GM12878 (cell line): ENCODE measurements around the gene PHOX2B. TPM values are rescaled to one million over a fixed set of nuclear protein-coding genes. Genes with fewer than 3 reads are reported as not detected.

Source experiments
- ATAC-seq: fragments of 200-7000 bp; cut with Tn5 transposase; 3 replicates; pipeline ENCODE4 v1.9.1; 2020; ENCODE audit warnings: mild to moderate bottlenecking, moderate library complexity
- BruUV-seq: library from RNA; stranded (reverse); fragments of 400-500 nt; replicated peaks from 2 replicates; lab custom pipeline; 2021; lab: Mats Ljungman, UMichigan
- CTCF ChIA-PET: fragments of 300-600 bp; sonication (Branson Sonifier 250); formaldehyde crosslinking; extraction: SDS; loops from one replicate; lab custom pipeline; 2021; ENCODE audit warnings: inconsistent platforms; lab: Yijun Ruan, JAX
- POLR2A ChIA-PET: fragments of 350-600 bp; formaldehyde crosslinking; extraction: SDS; loops from one replicate; lab custom pipeline; 2021; ENCODE audit warnings: inconsistent platforms; lab: Charles Lee
- RAD21 ChIA-PET: fragments of 300-600 bp; sonication (Branson Sonifier 250); formaldehyde crosslinking; loops from one replicate; lab custom pipeline; 2023; ENCODE audit warnings: antibody characterized with exemption; ENCODE audit not compliant: unreplicated experiment; lab: Charles Lee
- SMC1A ChIA-PET: fragments of 300-600 bp; sonication (Branson Sonifier 250); formaldehyde crosslinking; loops from one replicate; lab custom pipeline; 2023; ENCODE audit not compliant: unreplicated experiment, uncharacterized antibody; lab: Charles Lee
- DNase-seq: peaks from one replicate; pipeline ENCODE4 v3.0.0-alpha.2; 2011; ENCODE audit warnings: low read depth, low spot score
- FAIRE-seq: peaks from 3 replicates; lab custom pipeline; 2011; peaks lifted over from hg19 to GRCh38; lab: Jason Lieb, UNC
- H2AFZ ChIP-seq: 2 replicates; pipeline ENCODE4 v1.6.0; 2011; ENCODE audit warnings: low read depth, low read length, control low read depth; ENCODE audit not compliant: control insufficient read depth
- H3K27ac ChIP-seq: 2 replicates; pipeline ENCODE4 v1.5.1; 2011; ENCODE audit warnings: control low read depth; ENCODE audit not compliant: control insufficient read depth, insufficient read depth
- H3K27me3 ChIP-seq, 2 experiments: replicated peaks in 1 of 2; 2 replicates each; pipeline versions ENCODE4 v1.6.0 to v1.6.1; 2011; ENCODE audit warnings: low read length in 1 of 2; ENCODE audit not compliant: control insufficient read depth in 2 of 2, insufficient read depth in 2 of 2
- H3K36me3 ChIP-seq, 2 experiments: 2 replicates each; pipeline ENCODE4 v1.5.1; 2011; ENCODE audit warnings: low read length in 1 of 2; ENCODE audit not compliant: control insufficient read depth in 2 of 2, insufficient read depth in 2 of 2
- H3K4me1 ChIP-seq: 2 replicates; pipeline ENCODE4 v1.6.1; 2011; ENCODE audit warnings: mild to moderate bottlenecking, low read length, moderate library complexity, mixed read lengths; ENCODE audit not compliant: control insufficient read depth, insufficient read depth
- H3K4me2 ChIP-seq: 2 replicates; pipeline ENCODE4 v1.6.0; 2011; ENCODE audit warnings: control low read depth; ENCODE audit not compliant: control insufficient read depth, insufficient read depth
- H3K4me3 ChIP-seq: fragments of 200-600 bp; sonication (generic); 2 replicates; pipeline ENCODE4 v1.5.1; 2016
- H3K79me2 ChIP-seq: 2 replicates; pipeline ENCODE4 v1.6.0; 2011; ENCODE audit warnings: low read length; ENCODE audit not compliant: control insufficient read depth, insufficient read depth
- H3K9ac ChIP-seq: 2 replicates; pipeline ENCODE4 v1.8.0; 2011; ENCODE audit warnings: low read length, control low read depth, mixed read lengths; ENCODE audit not compliant: control insufficient read depth, insufficient read depth
- H3K9me3 ChIP-seq: replicated peaks from 3 replicates; pipeline ENCODE4 v1.5.1; 2011; ENCODE audit warnings: mild to moderate bottlenecking, low read length; ENCODE audit not compliant: control insufficient read depth, insufficient read depth
- H4K20me1 ChIP-seq: 2 replicates; pipeline ENCODE4 v1.6.0; 2011; ENCODE audit not compliant: control insufficient read depth, insufficient read depth
- CHD4 ChIP-seq: fragments of 200-600 bp; sonication (generic); IDR thresholded peaks from 2 replicates; pipeline ENCODE4 v1.6.1; 2016; ENCODE audit warnings: mild to moderate bottlenecking
- MAX ChIP-seq: IDR thresholded peaks from 2 replicates; pipeline ENCODE4 v1.6.1; 2012; ENCODE audit warnings: low read depth, low read length, improper control_type of control experiment
- MYC ChIP-seq: IDR thresholded peaks from 2 replicates; pipeline ENCODE4 v1.6.1; 2011; ENCODE audit warnings: mild to moderate bottlenecking, low read length, moderate library complexity, inconsistent platforms; ENCODE audit not compliant: insufficient read depth, insufficient replicate concordance, insufficient read length, severe bottlenecking
- PKNOX1 ChIP-seq: fragments of 450-650 bp; IDR thresholded peaks from 2 replicates; pipeline ENCODE4 v1.6.1; 2016; ENCODE audit warnings: mild to moderate bottlenecking
- POLR2AphosphoS2 ChIP-seq: IDR thresholded peaks from 2 replicates; pipeline ENCODE4 v1.6.1; 2011; ENCODE audit warnings: low read depth, mild to moderate bottlenecking, low read length, improper control_type of control experiment, moderate library complexity
- STAT3 ChIP-seq: IDR thresholded peaks from 2 replicates; pipeline ENCODE4 v1.6.1; 2011; ENCODE audit warnings: low read depth, low read length, improper control_type of control experiment
- YY1 ChIP-seq: IDR thresholded peaks from 2 replicates; pipeline ENCODE4 v1.6.1; 2011; ENCODE audit warnings: low read depth, mild to moderate bottlenecking, low read length
- WGBS: methylation state at CpG from one replicate; pipeline ENCODE4 v1.1.6; 2016; ENCODE audit warnings: low lambda C conversion rate; ENCODE audit not compliant: insufficient replicate concordance, insufficient coverage; ENCODE audit errors: missing lambda C conversion rate; 5-methylcytosine and 5-hydroxymethylcytosine counted together
- in situ Hi-C: fragments of 300-500 bp; cut with MboI; formaldehyde crosslinking; loops from 9 replicates; pipeline ENCODE4 v1.14.3; 2018; ENCODE audit warnings: mixed read lengths
- intact Hi-C: fragments of 100-400 bp; cut with micrococcal nuclease; formaldehyde crosslinking; loops from one replicate; pipeline ENCODE4 v1.14.2; 2022; ENCODE audit not compliant: unreplicated experiment
- polyA plus RNA-seq, 11 experiments: library from polyadenylated mRNA; depleted of rRNA in 4 of 11; unstranded in 6 of 11; stranded (reverse) in 5 of 11; fragments of >200 nt; fragmentation: Nextera tagmentation in 4 of 11; fragmentation: Illumina TruSeq in 1 of 11; extraction: Ambion mirVana in 4 of 11; extraction: Trizol in 1 of 11; gene quantifications; 1 replicate in 1 of 11; 2 replicates in 10 of 11; pipeline versions ENCODE4 v1.2.1 to v1.2.3, GENCODE V29; 2011 to 2016; ENCODE audit warnings: inconsistent platforms in 2 of 11, missing spikeins in 2 of 11, low read depth in 1 of 11
- total RNA-seq, 4 experiments: library from RNA; depleted of rRNA in 3 of 4; stranded (reverse); fragments of >200 nt in 3 of 4; fragmentation: Illumina TruSeq in 1 of 4; extraction: Trizol in 1 of 4; gene quantifications; 2 replicates each; pipeline versions ENCODE4 v1.2.1 to v1.2.3, GENCODE V29; 2013 to 2021
- TF ChIP-seq, protein P1 (sequence below), 3 experiments: IDR thresholded peaks in 2 of 3; conservative IDR thresholded peaks in 1 of 3; 2 replicates each; pipeline ENCODE4 v1.5.1; 2011; ENCODE audit warnings: low read depth in 3 of 3, low read length in 3 of 3, mild to moderate bottlenecking in 3 of 3, control low read depth in 2 of 3, moderate library complexity in 2 of 3, inconsistent platforms in 1 of 3, mixed read lengths in 1 of 3; ENCODE audit not compliant: control insufficient read depth in 2 of 3, insufficient read depth in 1 of 3; ENCODE audit errors: extremely low read depth in 1 of 3
- TF ChIP-seq, protein P2 (sequence below): IDR thresholded peaks from 2 replicates; pipeline ENCODE4 v1.6.1; 2012; ENCODE audit warnings: low read depth, low read length, improper control_type of control experiment
- TF ChIP-seq, protein P3 (sequence below): IDR thresholded peaks from 2 replicates; pipeline ENCODE4 v1.6.1; 2011; ENCODE audit warnings: low read depth, mild to moderate bottlenecking, low read length, moderate library complexity, borderline replicate concordance; ENCODE audit errors: extremely low read depth

The PHOX2B gene
- total and polyA plus RNA-seq, 10 of the 15 experiments (the other 5 are each of a cell fraction or from before 2014, with no cell fraction given): not detected

GRCh38 chr4:41791557-41791956 is 43.0 kb upstream of the PHOX2B start:
- no peaks in the 10 kb centered on the region for H3K4me1 ChIP-seq
- FAIRE-seq: no peak
- H3K36me3 ChIP-seq: no peaks in the 10 kb centered on the region
- TF ChIP-seq, protein P1, sequence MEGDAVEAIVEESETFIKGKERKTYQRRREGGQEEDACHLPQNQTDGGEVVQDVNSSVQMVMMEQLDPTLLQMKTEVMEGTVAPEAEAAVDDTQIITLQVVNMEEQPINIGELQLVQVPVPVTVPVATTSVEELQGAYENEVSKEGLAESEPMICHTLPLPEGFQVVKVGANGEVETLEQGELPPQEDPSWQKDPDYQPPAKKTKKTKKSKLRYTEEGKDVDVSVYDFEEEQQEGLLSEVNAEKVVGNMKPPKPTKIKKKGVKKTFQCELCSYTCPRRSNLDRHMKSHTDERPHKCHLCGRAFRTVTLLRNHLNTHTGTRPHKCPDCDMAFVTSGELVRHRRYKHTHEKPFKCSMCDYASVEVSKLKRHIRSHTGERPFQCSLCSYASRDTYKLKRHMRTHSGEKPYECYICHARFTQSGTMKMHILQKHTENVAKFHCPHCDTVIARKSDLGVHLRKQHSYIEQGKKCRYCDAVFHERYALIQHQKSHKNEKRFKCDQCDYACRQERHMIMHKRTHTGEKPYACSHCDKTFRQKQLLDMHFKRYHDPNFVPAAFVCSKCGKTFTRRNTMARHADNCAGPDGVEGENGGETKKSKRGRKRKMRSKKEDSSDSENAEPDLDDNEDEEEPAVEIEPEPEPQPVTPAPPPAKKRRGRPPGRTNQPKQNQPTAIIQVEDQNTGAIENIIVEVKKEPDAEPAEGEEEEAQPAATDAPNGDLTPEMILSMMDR (IDR thresholded peaks at IDR 0.05 in 2 of 3, conservative IDR thresholded peaks at IDR 0.05 in 1 of 3; ENCODE audit: control insufficient read depth in 2 of 3, extremely low read depth in 1 of 3, insufficient read depth in 1 of 3, low read depth in 3 of 3, low read length in 3 of 3): peak; percentile 2 to 9 (median 5); a peak in 1 of 6 replicates
- TF ChIP-seq YY1: no peak
- ChIA-PET SMC1A (no interaction called here), CTCF (interaction anchor here (0.6 kb wide), 1 partner anchor 92 kb away, joined by 3 read pairs; no protein-coding TSS in a partner anchor), POLR2A (no interaction called here), RAD21 (no interaction called here)
- no peaks in the 10 kb centered on the region for H3K9me3 ChIP-seq
- no peaks in the 10 kb centered on the region for H3K79me2 ChIP-seq
- H2AFZ ChIP-seq: no peak overlapping the region
- no peak for DNase-seq
- intact Hi-C loops (no loop called here), in situ Hi-C loops (no loop called here)
- H3K9ac ChIP-seq: no peak overlapping the region
- WGBS: 27% methylated on average over 2 of the region's 2 CpGs
- no peaks in the 10 kb centered on the region for H4K20me1 ChIP-seq
- ATAC-seq: no peak
- H3K27ac ChIP-seq: no peak overlapping the region
- no TSS peak for BruUV-seq
- H3K4me3 ChIP-seq: no peak overlapping the region
- no peak overlapping the region for H3K4me2 ChIP-seq
- peaks cover 0 to 2% of the 10 kb centered on the region in 2 experiments; a peak in 1 of 4 replicates for H3K27me3 ChIP-seq

DNA sequence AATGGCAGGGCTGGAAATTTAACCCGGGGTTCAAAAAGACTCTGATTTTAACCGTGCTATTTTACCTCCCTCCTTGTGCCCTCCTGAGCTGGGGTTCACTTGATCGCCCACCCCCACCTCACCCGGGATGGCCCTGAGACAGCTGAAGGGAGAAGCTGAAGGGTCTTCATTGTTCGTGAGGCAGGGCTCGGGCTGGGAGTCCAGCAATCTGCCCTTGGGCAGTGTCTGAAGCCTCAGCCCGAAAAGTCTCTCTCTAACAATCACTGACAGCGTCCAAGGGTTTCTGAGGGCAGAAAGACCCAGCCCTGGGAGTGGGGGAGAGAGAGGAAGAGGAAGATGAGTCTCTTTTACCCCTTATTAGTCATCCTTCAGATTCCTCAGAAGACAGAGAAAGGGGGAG is 39.4 kb upstream of the PHOX2B start:
- CTCF ChIA-PET: no interaction called here
- no peaks in the 10 kb centered on the region for H3K27me3 ChIP-seq
- H3K79me2 ChIP-seq: no peaks in the 10 kb centered on the region
- SMC1A ChIA-PET: no interaction called here
- intact Hi-C loops: no loop called here
- in situ Hi-C loops: no loop called here
- POLR2A ChIA-PET: no interaction called here
- H3K4me2 ChIP-seq: no peak overlapping the region
- FAIRE-seq (no peak), DNase-seq (no peak), ATAC-seq (no peak)
- no TSS peak for BruUV-seq
- H3K27ac ChIP-seq: no peak overlapping the region
- H2AFZ ChIP-seq: no peak overlapping the region
- H3K9ac ChIP-seq: no peak overlapping the region
- RAD21 ChIA-PET: no interaction called here
- WGBS: 15% methylated on average over 8 of the region's 8 CpGs
- H3K36me3 ChIP-seq: no peaks in the 10 kb centered on the region
- H4K20me1 ChIP-seq: no peaks in the 10 kb centered on the region
- H3K9me3 ChIP-seq: no peaks in the 10 kb centered on the region
- H3K4me1 ChIP-seq: no peaks in the 10 kb centered on the region
- H3K4me3 ChIP-seq: no peak overlapping the region
- no peak for TF ChIP-seq MAX
- TF ChIP-seq PKNOX1: no peak
- TF ChIP-seq STAT3: no peak
- TF ChIP-seq, protein P2, sequence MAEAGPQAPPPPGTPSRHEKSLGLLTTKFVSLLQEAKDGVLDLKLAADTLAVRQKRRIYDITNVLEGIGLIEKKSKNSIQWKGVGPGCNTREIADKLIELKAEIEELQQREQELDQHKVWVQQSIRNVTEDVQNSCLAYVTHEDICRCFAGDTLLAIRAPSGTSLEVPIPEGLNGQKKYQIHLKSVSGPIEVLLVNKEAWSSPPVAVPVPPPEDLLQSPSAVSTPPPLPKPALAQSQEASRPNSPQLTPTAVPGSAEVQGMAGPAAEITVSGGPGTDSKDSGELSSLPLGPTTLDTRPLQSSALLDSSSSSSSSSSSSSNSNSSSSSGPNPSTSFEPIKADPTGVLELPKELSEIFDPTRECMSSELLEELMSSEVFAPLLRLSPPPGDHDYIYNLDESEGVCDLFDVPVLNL: no peak
- TF ChIP-seq POLR2AphosphoS2: no peak
- TF ChIP-seq CHD4: no peak
- TF ChIP-seq MYC: no peak
- TF ChIP-seq, protein P3, sequence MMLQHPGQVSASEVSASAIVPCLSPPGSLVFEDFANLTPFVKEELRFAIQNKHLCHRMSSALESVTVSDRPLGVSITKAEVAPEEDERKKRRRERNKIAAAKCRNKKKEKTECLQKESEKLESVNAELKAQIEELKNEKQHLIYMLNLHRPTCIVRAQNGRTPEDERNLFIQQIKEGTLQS: no peak
